GM12873 (cell line): ENCODE data around the gene SH3BGRL2.

Experiments used
- CTCF ChIP-seq: IDR thresholded peaks from 2 replicates; pipeline ENCODE4 v1.5.1; 2012; ENCODE audit warnings: low read depth, mild to moderate bottlenecking, moderate library complexity, low read length, control low read depth; ENCODE audit not compliant: insufficient read depth; ENCODE audit errors: missing control alignments

Gene SH3BGRL2

GRCh38 chr6:79608334-79609224 lies 22.6 kb upstream of the SH3BGRL2 start:
- TF ChIP-seq CTCF, result no peak

- TF ChIP-seq CTCF, result no peak
These were observed 21.9 kb upstream of the SH3BGRL2 start for GRCh38 chr6:79609225-79609595.

GRCh38 chr6:79610306-79611009 lies 20.7 kb upstream of the SH3BGRL2 start:
- no peak for TF ChIP-seq CTCF

GRCh38 chr6:79612457-79612856 lies 18.7 kb upstream of the SH3BGRL2 start:
- TF ChIP-seq CTCF, result no peak

- TF ChIP-seq CTCF, result no peak
These were observed 18.2 kb upstream of the SH3BGRL2 start for GRCh38 chr6:79612918-79613317.

GRCh38 chr6:79613912-79614311 lies 17.2 kb upstream of the SH3BGRL2 start:
- no peak for TF ChIP-seq CTCF
